ENCODE measurements around the gene PXYLP1. TPM values are rescaled to one million over a fixed set of nuclear protein-coding genes. Genes with fewer than 3 reads are reported as not detected.

Gene PXYLP1
- total and polyA plus RNA-seq, 9 of the 15 experiments (the other 6 are each of a cell fraction or from before 2014, with no cell fraction given), result 0.80 to 2.9 (median 1.3) TPM

DNA sequence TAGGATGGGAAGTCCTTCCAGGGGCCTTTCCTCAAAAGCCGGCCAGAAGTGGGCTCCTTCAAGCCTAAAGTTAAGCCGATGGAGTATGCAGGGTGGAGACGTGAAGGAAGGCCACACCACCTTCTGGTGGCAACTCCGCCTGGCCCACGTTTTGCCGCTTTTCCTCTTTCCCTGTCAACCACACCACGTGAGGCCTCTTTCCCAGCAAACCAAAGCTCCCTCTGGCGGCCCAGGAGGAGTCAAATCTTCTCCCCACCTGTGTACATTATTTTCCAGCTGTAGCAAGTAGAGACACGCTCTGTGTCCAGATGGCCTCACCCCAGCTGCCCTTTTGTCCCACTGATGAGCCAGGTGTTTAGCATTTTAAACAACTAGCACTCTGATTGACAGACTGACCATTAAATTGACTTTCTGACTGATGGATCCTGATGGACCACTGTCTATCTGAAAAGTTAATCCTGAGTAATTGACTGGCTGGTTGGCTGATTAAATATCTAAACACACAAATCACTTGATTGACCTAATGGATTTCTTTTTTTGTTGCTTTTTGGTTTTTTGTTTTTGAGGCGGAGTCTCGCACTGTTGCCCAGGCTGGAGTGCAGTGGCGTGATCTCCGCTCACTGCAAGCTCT is 77.1 kb downstream of the PXYLP1 start (continued):
- TF ChIP-seq, protein P1, sequence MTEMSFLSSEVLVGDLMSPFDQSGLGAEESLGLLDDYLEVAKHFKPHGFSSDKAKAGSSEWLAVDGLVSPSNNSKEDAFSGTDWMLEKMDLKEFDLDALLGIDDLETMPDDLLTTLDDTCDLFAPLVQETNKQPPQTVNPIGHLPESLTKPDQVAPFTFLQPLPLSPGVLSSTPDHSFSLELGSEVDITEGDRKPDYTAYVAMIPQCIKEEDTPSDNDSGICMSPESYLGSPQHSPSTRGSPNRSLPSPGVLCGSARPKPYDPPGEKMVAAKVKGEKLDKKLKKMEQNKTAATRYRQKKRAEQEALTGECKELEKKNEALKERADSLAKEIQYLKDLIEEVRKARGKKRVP (CRISPR knock-in tag; IDR thresholded peaks at IDR 0.05), result no peak
- TF ChIP-seq HDAC1 (IDR thresholded peaks at IDR 0.05) (no peak), HDAC6 (IDR thresholded peaks at IDR 0.05; ENCODE audit: low read depth, low read length) (no peak), ZFP30 (CRISPR knock-in tag; IDR thresholded peaks at IDR 0.05; ENCODE audit: borderline replicate concordance) (no peak), ELF2 (CRISPR knock-in tag; IDR thresholded peaks at IDR 0.05) (no peak), TAF15 (IDR thresholded peaks at IDR 0.05; ENCODE audit: low read depth, low read length) (no peak), L3MBTL2 (IDR thresholded peaks at IDR 0.05) (peak; percentile 99), ILK (tag; IDR thresholded peaks at IDR 0.05; ENCODE audit: borderline replicate concordance, low read depth) (no peak), POU5F1 (IDR thresholded peaks at IDR 0.05; ENCODE audit: borderline replicate concordance, low read depth, low read length, partially characterized antibody) (no peak), FOXK1 (CRISPR knock-in tag; IDR thresholded peaks at IDR 0.05; ENCODE audit: borderline replicate concordance) (no peak), CAMTA2 (CRISPR knock-in tag; conservative IDR thresholded peaks at IDR 0.05) (no peak), HCFC1 (IDR thresholded peaks at IDR 0.05; ENCODE audit: low read depth, low read length) (no peak), PHF21A (IDR thresholded peaks at IDR 0.05; ENCODE audit: borderline replicate concordance, low read depth) (no peak), SMAD4 (CRISPR knock-in tag; conservative IDR thresholded peaks at IDR 0.05) (peak; percentile 79), KLF1 (tag; IDR thresholded peaks at IDR 0.05) (no peak)
- TF ChIP-seq, protein P2, sequence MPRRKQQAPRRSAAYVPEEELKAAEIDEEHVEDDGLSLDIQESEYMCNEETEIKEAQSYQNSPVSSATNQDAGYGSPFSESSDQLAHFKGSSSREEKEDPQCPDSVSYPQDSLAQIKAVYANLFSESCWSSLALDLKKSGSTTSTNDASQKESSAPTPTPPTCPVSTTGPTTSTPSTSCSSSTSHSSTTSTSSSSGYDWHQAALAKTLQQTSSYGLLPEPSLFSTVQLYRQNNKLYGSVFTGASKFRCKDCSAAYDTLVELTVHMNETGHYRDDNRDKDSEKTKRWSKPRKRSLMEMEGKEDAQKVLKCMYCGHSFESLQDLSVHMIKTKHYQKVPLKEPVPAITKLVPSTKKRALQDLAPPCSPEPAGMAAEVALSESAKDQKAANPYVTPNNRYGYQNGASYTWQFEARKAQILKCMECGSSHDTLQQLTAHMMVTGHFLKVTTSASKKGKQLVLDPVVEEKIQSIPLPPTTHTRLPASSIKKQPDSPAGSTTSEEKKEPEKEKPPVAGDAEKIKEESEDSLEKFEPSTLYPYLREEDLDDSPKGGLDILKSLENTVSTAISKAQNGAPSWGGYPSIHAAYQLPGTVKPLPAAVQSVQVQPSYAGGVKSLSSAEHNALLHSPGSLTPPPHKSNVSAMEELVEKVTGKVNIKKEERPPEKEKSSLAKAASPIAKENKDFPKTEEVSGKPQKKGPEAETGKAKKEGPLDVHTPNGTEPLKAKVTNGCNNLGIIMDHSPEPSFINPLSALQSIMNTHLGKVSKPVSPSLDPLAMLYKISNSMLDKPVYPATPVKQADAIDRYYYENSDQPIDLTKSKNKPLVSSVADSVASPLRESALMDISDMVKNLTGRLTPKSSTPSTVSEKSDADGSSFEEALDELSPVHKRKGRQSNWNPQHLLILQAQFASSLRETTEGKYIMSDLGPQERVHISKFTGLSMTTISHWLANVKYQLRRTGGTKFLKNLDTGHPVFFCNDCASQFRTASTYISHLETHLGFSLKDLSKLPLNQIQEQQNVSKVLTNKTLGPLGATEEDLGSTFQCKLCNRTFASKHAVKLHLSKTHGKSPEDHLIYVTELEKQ (CRISPR knock-in tag; IDR thresholded peaks at IDR 0.05), result no peak
- TF ChIP-seq, protein P3, sequence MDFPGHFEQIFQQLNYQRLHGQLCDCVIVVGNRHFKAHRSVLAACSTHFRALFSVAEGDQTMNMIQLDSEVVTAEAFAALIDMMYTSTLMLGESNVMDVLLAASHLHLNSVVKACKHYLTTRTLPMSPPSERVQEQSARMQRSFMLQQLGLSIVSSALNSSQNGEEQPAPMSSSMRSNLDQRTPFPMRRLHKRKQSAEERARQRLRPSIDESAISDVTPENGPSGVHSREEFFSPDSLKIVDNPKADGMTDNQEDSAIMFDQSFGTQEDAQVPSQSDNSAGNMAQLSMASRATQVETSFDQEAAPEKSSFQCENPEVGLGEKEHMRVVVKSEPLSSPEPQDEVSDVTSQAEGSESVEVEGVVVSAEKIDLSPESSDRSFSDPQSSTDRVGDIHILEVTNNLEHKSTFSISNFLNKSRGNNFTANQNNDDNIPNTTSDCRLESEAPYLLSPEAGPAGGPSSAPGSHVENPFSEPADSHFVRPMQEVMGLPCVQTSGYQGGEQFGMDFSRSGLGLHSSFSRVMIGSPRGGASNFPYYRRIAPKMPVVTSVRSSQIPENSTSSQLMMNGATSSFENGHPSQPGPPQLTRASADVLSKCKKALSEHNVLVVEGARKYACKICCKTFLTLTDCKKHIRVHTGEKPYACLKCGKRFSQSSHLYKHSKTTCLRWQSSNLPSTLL (IDR thresholded peaks at IDR 0.05), result no peak
- TF ChIP-seq, protein P4, sequence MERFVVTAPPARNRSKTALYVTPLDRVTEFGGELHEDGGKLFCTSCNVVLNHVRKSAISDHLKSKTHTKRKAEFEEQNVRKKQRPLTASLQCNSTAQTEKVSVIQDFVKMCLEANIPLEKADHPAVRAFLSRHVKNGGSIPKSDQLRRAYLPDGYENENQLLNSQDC (CRISPR knock-in tag; IDR thresholded peaks at IDR 0.05), result no peak
- TF ChIP-seq, protein P5, sequence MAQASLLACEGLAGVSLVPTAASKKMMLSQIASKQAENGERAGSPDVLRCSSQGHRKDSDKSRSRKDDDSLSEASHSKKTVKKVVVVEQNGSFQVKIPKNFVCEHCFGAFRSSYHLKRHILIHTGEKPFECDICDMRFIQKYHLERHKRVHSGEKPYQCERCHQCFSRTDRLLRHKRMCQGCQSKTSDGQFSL (CRISPR knock-in tag; IDR thresholded peaks at IDR 0.05), result no peak
- TF ChIP-seq, protein P5 (tag; IDR thresholded peaks at IDR 0.05), result no peak

All from K562 (cell line).